CD4-positive, alpha-beta memory T cell (primary cell): ENCODE measurements around the gene DENND5B. TPM values are rescaled to one million over a fixed set of nuclear protein-coding genes. Genes with fewer than 3 reads are reported as not detected.

Source experiments
- CTCF ChIA-PET: fragments of 350-600 bp; sonication (Branson Sonifier 250); formaldehyde crosslinking; loops from one replicate; lab custom pipeline; 2021; ENCODE audit warnings: inconsistent platforms; ENCODE audit not compliant: partially characterized antibody; lab: Charles Lee
- POLR2A ChIA-PET: fragments of 350-600 bp; sonication (Branson Sonifier 250); formaldehyde crosslinking; loops from one replicate; lab custom pipeline; 2021; ENCODE audit not compliant: partially characterized antibody; lab: Charles Lee
- DNase-seq, 5 donors: peaks; one replicate each; pipeline versions ENCODE4 v3.0.0 to v3.0.0-alpha.2; 2020 to 2022; ENCODE audit warnings: mixed read lengths in 1 of 5
- H3K27ac ChIP-seq: one replicate; pipeline ENCODE4 v1.7.0; 2013; ENCODE audit warnings: low read depth, low read length
- H3K27me3 ChIP-seq: 2 replicates; pipeline ENCODE4 v1.7.0; 2013; ENCODE audit warnings: mild to moderate bottlenecking, low read length, moderate library complexity; ENCODE audit not compliant: insufficient read depth
- H3K36me3 ChIP-seq: 2 replicates; pipeline ENCODE4 v1.7.0; 2013; ENCODE audit warnings: mild to moderate bottlenecking, low read length, moderate library complexity; ENCODE audit not compliant: insufficient read depth
- H3K4me1 ChIP-seq: 2 replicates; pipeline ENCODE4 v1.7.0; 2013; ENCODE audit warnings: mild to moderate bottlenecking, low read length, moderate library complexity; ENCODE audit not compliant: insufficient read depth
- H3K4me3 ChIP-seq, 2 donors: one replicate each; pipeline ENCODE4 v1.7.0; 2013; ENCODE audit warnings: low read length in 2 of 2, mild to moderate bottlenecking in 1 of 2
- H3K9me3 ChIP-seq, 2 donors: one replicate each; pipeline ENCODE4 v1.7.0; 2013; ENCODE audit warnings: low read length in 2 of 2, control low read depth in 1 of 2; ENCODE audit not compliant: control insufficient read depth in 1 of 2
- H3K27ac Mint-ChIP-seq, 7 donors: one replicate each; pipeline ENCODE4 v1.8.0; 2020 to 2021; ENCODE audit warnings: mixed read lengths in 7 of 7, mild to moderate bottlenecking in 6 of 7, inconsistent platforms in 3 of 7, moderate library complexity in 3 of 7
- H3K27me3 Mint-ChIP-seq, 2 donors: one replicate each; pipeline ENCODE4 v1.8.0; 2020 to 2021; ENCODE audit warnings: mixed read lengths in 2 of 2
- H3K36me3 Mint-ChIP-seq, 2 donors: one replicate each; pipeline ENCODE4 v1.8.0; 2020 to 2021; ENCODE audit warnings: mixed read lengths in 2 of 2, inconsistent platforms in 1 of 2, mild to moderate bottlenecking in 1 of 2
- H3K4me1 Mint-ChIP-seq, 4 donors: one replicate each; pipeline ENCODE4 v1.8.0; 2020 to 2021; ENCODE audit warnings: mixed read lengths in 4 of 4, mild to moderate bottlenecking in 1 of 4
- H3K4me3 Mint-ChIP-seq, 8 donors: one replicate each; pipeline ENCODE4 v1.8.0; 2020 to 2021; ENCODE audit warnings: mixed read lengths in 8 of 8, mild to moderate bottlenecking in 7 of 8, moderate library complexity in 6 of 8, inconsistent platforms in 3 of 8
- H3K9me3 Mint-ChIP-seq, 8 donors: one replicate each; pipeline ENCODE4 v1.8.0; 2020 to 2021; ENCODE audit warnings: mixed read lengths in 8 of 8, mild to moderate bottlenecking in 5 of 8, inconsistent platforms in 3 of 8, moderate library complexity in 1 of 8
- intact Hi-C: fragments of 100-400 bp; cut with micrococcal nuclease; formaldehyde crosslinking; loops from one replicate; pipeline ENCODE4 v1.15.1; 2023
- polyA plus RNA-seq, 2 donors: library from polyadenylated mRNA; unstranded; fragments of 300-500 nt; fragmentation: Illumina TruSeq; gene quantifications; one replicate each; pipeline ENCODE4 v1.2.3, GENCODE V29; 2021
- total RNA-seq, 2 experiments: library from RNA; stranded (reverse); gene quantifications; one replicate each; pipeline ENCODE4 v1.2.3, GENCODE V29; 2021

The DENND5B gene
- total and polyA plus RNA-seq, 4 experiments from 2014 or later = 0.60 TPM; not detected in 3

GRCh38 chr12:31527083-31527482 is 63.9 kb downstream of the DENND5B start:
- DNase-seq = no peak
- Histone ChIP-seq H3K27me3 (no peaks in the 10 kb centered on the region), H3K4me1 (no peaks in the 10 kb centered on the region), H3K36me3 (no peaks in the 10 kb centered on the region), H3K9me3 (no peaks in the 10 kb centered on the region), H3K27ac (no peak overlapping the region), H3K4me3 (no peak overlapping the region)
- H3K4me1 Mint-ChIP-seq = no peaks in the 10 kb centered on the region
- H3K27me3 Mint-ChIP-seq = peaks cover 4 to 15% of the 10 kb centered on the region in 2 donors
- CTCF ChIA-PET = no interaction called here
- POLR2A ChIA-PET = no interaction called here
- H3K27ac Mint-ChIP-seq = no peak overlapping the region
- H3K36me3 Mint-ChIP-seq = no peaks in the 10 kb centered on the region
- H3K4me3 Mint-ChIP-seq = no peak overlapping the region
- intact Hi-C loops = no loop called here
- no peaks in the 10 kb centered on the region for H3K9me3 Mint-ChIP-seq

- intact Hi-C loops = no loop called here
- Histone ChIP-seq H3K4me3 (no peak overlapping the region), H3K27me3 (no peaks in the 10 kb centered on the region), H3K27ac (no peak overlapping the region), H3K36me3 (no peaks in the 10 kb centered on the region), H3K9me3 (no peaks in the 10 kb centered on the region), H3K4me1 (no peaks in the 10 kb centered on the region)
- Mint-ChIP-seq H3K9me3 (no peaks in the 10 kb centered on the region), H3K27ac (no peak overlapping the region), H3K4me3 (no peak overlapping the region), H3K36me3 (no peaks in the 10 kb centered on the region), H3K4me1 (no peaks in the 10 kb centered on the region), H3K27me3 (peaks cover 4 to 14% of the 10 kb centered on the region in 2 donors)
- POLR2A ChIA-PET = no interaction called here
- CTCF ChIA-PET = no interaction called here
- no peak for DNase-seq
Observed at GRCh38 chr12:31526158-31526546, 64.8 kb downstream of the DENND5B start.

GRCh38 chr12:31525496-31526157 is 65.3 kb downstream of the DENND5B start:
- DNase-seq = no peak
- no peaks in the 10 kb centered on the region for H3K36me3 Mint-ChIP-seq
- no peak overlapping the region for H3K27ac Mint-ChIP-seq
- no peaks in the 10 kb centered on the region for H3K9me3 Mint-ChIP-seq
- Histone ChIP-seq H3K27ac (no peak overlapping the region), H3K36me3 (no peaks in the 10 kb centered on the region), H3K9me3 (no peaks in the 10 kb centered on the region), H3K4me1 (no peaks in the 10 kb centered on the region), H3K4me3 (no peak overlapping the region), H3K27me3 (no peaks in the 10 kb centered on the region)
- no peaks in the 10 kb centered on the region for H3K4me1 Mint-ChIP-seq
- peaks cover 4 to 14% of the 10 kb centered on the region in 2 donors for H3K27me3 Mint-ChIP-seq
- CTCF ChIA-PET = no interaction called here
- intact Hi-C loops = no loop called here
- no peak overlapping the region for H3K4me3 Mint-ChIP-seq
- POLR2A ChIA-PET = no interaction called here

GRCh38 chr12:31524791-31525495 is 66.0 kb downstream of the DENND5B start:
- Histone ChIP-seq H3K4me3 (no peak overlapping the region), H3K27me3 (no peaks in the 10 kb centered on the region), H3K4me1 (no peaks in the 10 kb centered on the region), H3K27ac (no peak overlapping the region), H3K36me3 (no peaks in the 10 kb centered on the region), H3K9me3 (no peaks in the 10 kb centered on the region)
- H3K36me3 Mint-ChIP-seq = no peaks in the 10 kb centered on the region
- H3K27ac Mint-ChIP-seq = no peak overlapping the region
- DNase-seq = no peak
- ChIA-PET POLR2A (no interaction called here), CTCF (no interaction called here)
- no peak overlapping the region for H3K4me3 Mint-ChIP-seq
- no peaks in the 10 kb centered on the region for H3K9me3 Mint-ChIP-seq
- peaks cover 4 to 14% of the 10 kb centered on the region in 2 donors for H3K27me3 Mint-ChIP-seq
- no peaks in the 10 kb centered on the region for H3K4me1 Mint-ChIP-seq
- intact Hi-C loops = no loop called here

- Histone ChIP-seq H3K27me3 (no peaks in the 10 kb centered on the region), H3K27ac (no peak overlapping the region), H3K4me1 (no peaks in the 10 kb centered on the region), H3K4me3 (no peak overlapping the region), H3K36me3 (no peaks in the 10 kb centered on the region), H3K9me3 (no peaks in the 10 kb centered on the region)
- Mint-ChIP-seq H3K36me3 (no peaks in the 10 kb centered on the region), H3K27me3 (peaks cover 4 to 8% of the 10 kb centered on the region in 2 donors), H3K4me1 (no peaks in the 10 kb centered on the region), H3K27ac (no peak overlapping the region), H3K9me3 (no peaks in the 10 kb centered on the region), H3K4me3 (no peak overlapping the region)
- ChIA-PET CTCF (no interaction called here), POLR2A (no interaction called here)
- no peak for DNase-seq
- intact Hi-C loops = no loop called here
Observed at GRCh38 chr12:31523306-31523705, 67.6 kb downstream of the DENND5B start.

- Mint-ChIP-seq H3K27me3 (peaks cover 4 to 8% of the 10 kb centered on the region in 2 donors), H3K27ac (no peak overlapping the region), H3K9me3 (no peaks in the 10 kb centered on the region), H3K4me1 (no peaks in the 10 kb centered on the region), H3K36me3 (no peaks in the 10 kb centered on the region), H3K4me3 (no peak overlapping the region)
- POLR2A ChIA-PET = no interaction called here
- no peak overlapping the region for H3K27ac ChIP-seq
- H3K9me3 ChIP-seq = no peaks in the 10 kb centered on the region
- intact Hi-C loops = no loop called here
- H3K4me3 ChIP-seq = no peak overlapping the region
- CTCF ChIA-PET = no interaction called here
- no peaks in the 10 kb centered on the region for H3K27me3 ChIP-seq
- DNase-seq = no peak
- no peaks in the 10 kb centered on the region for H3K36me3 ChIP-seq
- H3K4me1 ChIP-seq = no peaks in the 10 kb centered on the region
Observed at GRCh38 chr12:31522607-31523006, 68.3 kb downstream of the DENND5B start.

GRCh38 chr12:31521964-31522363 is 69.0 kb downstream of the DENND5B start:
- Mint-ChIP-seq H3K9me3 (no peaks in the 10 kb centered on the region), H3K4me3 (no peak overlapping the region), H3K4me1 (no peaks in the 10 kb centered on the region), H3K36me3 (no peaks in the 10 kb centered on the region), H3K27me3 (peaks cover 6 to 8% of the 10 kb centered on the region in 2 donors), H3K27ac (no peak overlapping the region)
- ChIA-PET POLR2A (no interaction called here), CTCF (no interaction called here)
- intact Hi-C loops = no loop called here
- H3K36me3 ChIP-seq = no peaks in the 10 kb centered on the region
- H3K27ac ChIP-seq = no peak overlapping the region
- no peaks in the 10 kb centered on the region for H3K4me1 ChIP-seq
- H3K4me3 ChIP-seq = no peak overlapping the region
- no peaks in the 10 kb centered on the region for H3K9me3 ChIP-seq
- no peaks in the 10 kb centered on the region for H3K27me3 ChIP-seq
- DNase-seq = no peak
